Activated CD8-positive, alpha-beta memory T cell treated with anti-CD3 and anti-CD28 coated beads, Interleukin-2, amount 50 U/mL, for 1 hour (primary cell): Measurements from ENCODE around the gene NR2F1.
"Not testable (repeated sequence)": the region's sequence is repeated elsewhere in the genome, so short reads cannot be mapped to it uniquely, and the experiment has no call there.

Experiments used
- DNase-seq: peaks from one replicate; pipeline ENCODE4 v3.0.0-alpha.2; 2020; ENCODE audit errors: extremely low read depth

Gene NR2F1

GRCh38 chr5:93582677-93583438 lies at the start of gene NR2F1:
NR2F1 (plus strand) TSS chr5:93583222; CDS start chr5:93585024, 1,802 bp downstream.
- DNase-seq: no peak

DNA sequence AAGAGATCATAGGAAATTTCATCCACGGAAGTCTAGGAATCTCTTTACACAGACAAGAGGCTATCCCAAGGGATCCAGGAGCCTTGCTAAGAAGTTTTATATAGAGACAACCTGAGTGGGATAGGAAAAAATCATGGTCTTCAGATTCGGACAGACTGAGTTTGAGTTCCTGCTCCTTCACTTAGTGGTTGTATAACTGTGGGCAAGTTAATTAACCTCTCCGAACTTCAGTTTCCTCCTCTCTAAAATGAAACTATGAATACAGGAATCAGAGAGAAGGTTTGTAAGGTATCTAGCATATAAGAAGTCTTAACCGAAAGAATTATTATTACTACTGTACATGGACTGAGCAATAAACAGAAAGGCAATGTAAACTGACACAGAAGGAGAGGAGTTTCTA lies 37.1 kb upstream of the NR2F1 start:
- no peak for DNase-seq

DNA sequence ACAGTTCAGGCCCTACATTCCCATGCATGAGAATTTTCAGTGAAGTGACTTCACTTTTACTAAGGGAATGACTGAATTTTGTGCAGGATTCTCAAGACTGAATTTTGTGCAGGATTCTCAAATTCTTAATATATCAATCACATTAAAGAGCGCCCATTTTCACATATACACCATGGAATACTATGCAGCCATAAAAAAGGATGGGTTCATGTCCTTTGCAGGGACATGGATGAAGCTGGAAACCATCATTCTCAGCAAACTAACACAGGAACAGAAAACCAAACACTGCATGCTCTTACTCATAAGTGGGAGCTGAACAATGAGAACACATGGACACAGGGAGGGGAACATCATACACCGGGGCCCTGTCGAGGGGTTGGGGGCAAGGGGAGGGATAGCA lies 33.4 kb upstream of the NR2F1 start:
- not testable (repeated sequence) for DNase-seq

DNA sequence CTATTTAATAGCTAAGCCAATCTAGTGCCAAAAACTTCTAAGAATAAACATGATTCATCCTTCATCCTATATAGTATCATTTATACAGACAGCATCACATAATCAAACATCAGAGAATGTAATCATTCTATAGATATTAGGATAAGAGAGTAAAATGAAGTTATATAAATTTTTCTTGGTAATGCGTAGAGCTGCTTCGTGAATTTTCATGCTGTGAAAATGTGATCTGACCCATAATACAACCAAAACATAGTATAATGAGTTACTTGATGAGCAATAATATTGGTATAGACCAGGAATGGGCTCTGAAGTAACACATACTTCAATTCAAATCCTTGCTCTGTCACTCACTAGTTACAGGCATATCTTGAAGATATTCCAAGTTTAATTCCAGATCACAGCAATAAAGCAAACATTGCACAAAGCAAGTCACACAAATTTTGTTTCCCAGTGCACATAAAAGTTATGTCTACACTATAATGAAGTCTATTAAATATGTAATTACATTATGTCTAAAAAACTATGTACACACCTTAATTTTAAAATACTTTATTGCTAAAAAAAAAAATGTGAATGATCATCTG lies 25.9 kb upstream of the NR2F1 start:
- DNase-seq: no peak

DNA sequence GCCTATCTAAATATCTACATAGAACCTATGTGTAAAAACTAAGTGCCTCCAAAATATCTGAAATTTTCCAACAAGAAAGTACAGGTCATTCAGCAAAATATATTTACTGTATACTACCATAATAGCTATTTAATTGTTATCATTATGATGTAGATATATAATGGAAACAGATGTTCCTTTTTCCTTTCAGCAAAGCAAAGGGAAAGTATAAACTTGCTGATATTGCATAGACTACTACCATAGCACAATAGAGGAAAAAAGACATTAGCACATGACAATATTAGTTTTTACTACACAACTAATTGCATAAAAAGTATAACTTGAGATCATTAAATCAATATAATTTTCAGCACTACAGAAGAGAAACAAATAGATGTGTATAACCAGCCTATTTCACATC lies 16.9 kb upstream of the NR2F1 start:
- no peak for DNase-seq

DNA sequence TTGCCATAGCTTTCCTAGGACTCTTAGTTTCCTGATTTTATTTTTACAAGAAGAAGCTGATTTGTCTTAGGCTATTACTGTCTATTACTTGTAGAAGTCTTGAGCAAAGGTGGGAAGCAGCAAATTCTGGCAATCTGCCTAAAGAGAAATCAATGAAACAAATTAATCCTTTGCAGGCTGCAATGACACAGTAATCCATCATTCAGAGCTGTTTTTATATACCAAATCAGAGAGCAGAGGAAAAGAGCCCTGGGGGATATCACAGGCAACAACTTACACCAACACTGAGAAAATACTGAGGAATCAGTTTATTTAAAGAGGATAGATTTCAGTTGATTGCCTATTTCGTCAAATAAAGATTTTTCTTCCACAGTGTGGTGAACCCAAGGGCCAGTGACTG lies 15.6 kb upstream of the NR2F1 start:
- DNase-seq: no peak

DNA sequence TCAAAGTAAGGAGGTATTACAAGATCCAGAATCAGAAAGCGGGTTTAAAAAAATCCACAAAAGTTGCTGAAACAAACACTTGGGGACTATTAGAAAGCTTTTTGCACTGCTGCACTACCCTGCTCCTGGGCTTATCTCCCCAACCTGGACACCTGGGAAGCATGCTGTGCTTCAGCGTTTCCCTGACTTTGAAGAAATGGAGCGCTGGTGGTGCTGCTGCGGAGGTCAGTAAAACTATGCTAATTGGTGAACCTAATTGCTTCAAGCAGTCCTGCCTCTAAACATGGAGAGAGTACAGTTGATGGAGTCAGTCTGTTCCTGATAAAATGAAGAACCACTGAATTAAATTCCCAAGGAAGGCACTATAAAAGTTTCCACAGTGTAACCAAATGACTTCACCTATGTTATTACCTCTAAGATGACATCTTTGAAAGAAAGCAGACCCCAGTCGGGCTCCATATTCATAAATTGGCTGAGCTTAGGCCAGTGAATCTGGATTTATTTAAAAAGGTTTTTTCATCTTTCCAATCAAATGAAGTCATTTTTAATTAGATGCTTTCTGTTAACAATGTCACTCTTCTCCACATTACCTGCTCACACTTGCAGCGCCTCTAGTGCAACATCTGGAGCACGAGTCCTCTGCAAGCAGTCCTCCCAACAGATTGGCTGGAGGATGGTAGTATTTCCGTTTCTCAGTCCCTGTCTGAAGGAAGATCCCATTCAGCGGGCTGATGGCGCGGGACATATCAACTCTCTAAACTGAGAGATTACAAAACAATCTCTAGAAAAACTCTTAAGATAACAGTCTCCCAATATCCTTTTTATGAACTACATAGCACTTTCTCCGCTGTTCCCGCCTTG lies 13.5 kb upstream of the NR2F1 start:
- DNase-seq: no peak

GRCh38 chr5:93570294-93571113 lies 12.5 kb upstream of the NR2F1 start:
- DNase-seq: no peak

DNA sequence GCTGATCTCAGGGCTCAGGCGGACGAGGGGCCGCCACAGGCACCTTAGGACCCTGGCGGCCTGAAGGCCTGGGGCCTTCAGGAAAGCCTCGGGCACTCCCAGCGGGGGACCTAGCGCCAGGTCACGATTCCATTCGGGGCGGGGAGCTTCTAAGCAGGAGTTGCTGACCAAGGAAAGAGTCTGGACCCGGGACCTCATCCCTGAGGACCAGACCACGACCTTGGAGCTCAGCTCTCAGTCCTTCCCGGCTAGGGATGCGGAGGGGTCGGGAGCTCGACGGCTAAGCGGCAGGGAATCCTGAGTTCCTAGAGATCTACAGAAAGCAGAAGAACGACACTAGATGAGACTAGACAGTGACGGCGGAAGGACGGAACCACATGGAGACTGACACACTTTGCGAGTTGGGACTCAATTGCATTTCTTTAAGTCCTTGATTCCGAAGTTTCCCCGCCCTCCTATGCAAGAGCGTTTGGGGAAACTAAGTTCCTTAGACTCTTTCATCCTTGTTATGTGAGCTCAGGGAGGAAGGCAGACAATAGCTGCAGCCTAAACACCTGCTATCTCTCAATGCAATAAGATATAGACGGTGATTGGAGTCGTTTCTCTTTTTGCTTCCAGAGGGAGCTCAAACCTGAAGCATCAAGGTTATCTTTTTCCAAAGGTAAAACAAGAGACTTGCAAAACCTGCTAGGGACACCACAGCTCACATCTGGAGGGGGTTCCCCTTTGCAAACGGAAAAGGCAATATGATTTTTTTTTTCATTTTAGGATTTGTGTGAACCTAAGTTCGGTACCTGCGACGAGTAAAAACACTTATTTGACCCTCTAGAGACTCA lies 11.7 kb upstream of the NR2F1 start:
- DNase-seq: no peak

- DNase-seq: no peak
These were observed 10.9 kb upstream of the NR2F1 start for GRCh38 chr5:93572101-93572607.

DNA sequence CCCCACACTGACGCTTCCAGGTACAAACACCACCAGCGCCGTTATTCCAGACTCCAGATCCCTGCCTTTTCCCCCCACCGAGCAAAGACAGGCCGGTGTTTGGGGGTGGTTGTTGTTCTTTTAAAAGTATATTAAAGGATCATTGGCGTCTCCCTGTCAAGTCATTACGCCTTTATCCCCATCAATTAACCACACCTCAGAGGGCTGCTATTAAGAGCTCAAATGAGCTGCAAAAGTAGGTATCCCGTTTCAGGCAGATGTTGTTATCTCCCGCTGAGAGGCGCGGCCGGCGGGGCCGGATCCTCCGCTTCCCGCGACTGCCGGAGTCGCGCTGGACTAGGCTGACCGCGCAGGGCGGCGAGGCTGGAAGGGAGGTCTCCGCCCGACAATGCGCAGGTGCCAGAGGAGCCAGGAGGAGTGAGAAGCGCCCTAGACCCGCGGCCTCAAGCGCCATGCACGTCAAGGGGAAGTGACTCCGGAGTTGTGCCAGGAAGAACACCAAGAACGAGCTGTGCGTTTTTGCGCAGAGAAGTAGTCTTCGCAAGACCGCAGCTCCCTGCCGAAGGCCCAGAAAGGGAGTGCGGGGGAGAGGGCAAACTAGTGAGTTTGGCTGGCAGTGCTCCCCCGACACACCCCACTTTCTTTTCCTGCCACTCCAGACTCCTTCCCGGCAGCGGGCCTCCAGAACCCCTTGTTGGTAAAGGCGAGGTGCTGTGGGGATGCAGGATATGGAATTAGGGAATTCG lies 10.2 kb upstream of the NR2F1 start:
- DNase-seq: no peak

DNA sequence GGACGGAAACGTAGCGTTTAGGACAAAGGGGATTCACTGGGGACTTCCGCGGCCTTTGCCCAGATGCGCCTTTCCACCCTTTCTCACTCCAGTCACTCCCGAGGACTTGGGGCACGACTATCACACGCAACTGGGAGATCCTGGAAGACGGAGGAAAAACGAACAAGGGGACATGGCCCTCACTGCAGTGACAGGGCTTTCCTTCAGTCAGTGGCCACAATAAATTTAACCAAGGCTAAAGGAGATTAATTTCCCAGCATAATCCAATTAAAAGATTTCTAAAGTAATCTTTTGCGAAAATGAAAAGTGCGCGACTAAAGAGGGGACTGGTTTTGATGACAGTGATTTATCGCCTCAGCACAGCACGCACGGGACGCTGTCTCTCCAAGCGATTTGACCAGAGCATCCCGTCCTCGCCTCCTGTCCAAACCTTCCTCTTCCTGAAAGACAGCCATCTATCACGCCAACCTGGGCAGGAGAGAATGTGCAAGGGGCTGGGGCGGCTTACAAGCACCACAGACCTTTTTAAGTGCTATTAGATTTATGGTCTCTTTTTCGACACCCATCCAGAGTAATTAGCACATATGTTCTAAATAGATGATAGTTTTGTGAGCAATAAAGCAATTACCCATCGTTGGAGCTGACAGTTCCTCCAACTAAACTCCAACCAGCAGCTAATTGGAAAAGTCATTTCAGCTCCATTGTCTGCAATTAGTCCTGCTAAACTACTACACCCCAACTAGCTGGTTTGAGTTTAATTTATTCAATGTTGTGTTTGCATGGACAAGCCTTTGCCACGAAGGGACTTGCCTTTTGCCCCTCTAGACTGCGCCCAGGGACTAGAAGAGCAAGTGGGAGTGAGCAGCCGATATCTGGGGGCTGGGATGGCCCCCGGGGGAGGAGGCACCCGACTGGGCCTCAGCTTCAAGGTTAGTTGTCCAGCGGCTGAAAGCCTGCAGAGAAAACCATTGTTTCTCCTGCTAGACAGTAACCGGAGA lies 9.4 kb upstream of the NR2F1 start:
- no peak for DNase-seq

DNA sequence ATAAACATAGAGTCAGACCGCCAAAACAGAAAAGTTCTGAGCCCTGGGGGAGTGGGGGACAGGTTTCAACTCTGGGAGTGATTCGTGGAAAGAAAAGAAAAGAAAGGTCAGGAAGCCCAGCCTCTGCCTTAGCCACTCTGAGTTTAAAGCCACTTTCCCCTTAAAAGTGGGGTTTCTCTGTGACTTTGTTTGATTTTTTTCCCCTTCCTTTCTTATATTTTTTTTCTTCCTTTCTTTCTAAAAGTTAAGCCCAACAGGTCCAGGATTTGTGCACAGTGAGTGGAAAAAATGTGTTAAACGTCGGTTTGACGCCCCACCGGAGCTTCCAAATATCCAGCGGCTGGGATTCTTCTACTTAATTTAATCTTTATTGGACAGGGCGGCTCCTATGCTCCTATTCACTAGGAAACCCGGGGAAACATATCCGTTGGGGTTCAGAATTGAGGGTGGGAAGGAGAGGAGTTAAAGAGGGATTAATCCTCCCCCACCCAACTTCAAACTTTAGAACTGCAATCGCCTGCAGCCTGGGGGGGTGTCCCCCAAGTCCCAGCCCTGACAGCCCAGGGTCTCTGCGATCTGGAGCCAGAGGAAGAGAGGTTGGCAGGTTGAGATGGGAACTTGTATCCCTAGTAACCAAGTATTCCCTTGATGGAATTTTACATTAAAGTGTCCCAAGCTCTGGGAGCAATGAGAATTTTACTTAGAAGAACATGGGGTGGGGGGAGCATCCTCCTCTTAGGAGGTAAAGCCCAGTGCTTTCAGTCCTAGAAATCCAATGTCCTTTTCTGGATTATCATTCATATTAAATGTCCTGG lies 8.3 kb upstream of the NR2F1 start:
- no peak for DNase-seq

GRCh38 chr5:93575461-93576414 lies 7.3 kb upstream of the NR2F1 start:
- DNase-seq: no peak

GRCh38 chr5:93576994-93577853 lies 5.8 kb upstream of the NR2F1 start:
- no peak for DNase-seq
